Smooth muscle cell (in vitro differentiated cells): ENCODE results near the gene ST6GALNAC4. TPM values are rescaled to one million over a fixed set of nuclear protein-coding genes. Genes with fewer than 3 reads are reported as not detected.

Source experiments
- DNase-seq: peaks from one replicate; lab custom pipeline; 2025; ENCODE audit not compliant: unreplicated experiment; lab: John Stamatoyannopoulos, UW
- H2AFZ ChIP-seq: fragments of 200-600 bp; sonication (generic); 2 replicates; pipeline ENCODE4 v1.6.0; 2016; ENCODE audit warnings: antibody characterized with exemption, low read depth, mild to moderate bottlenecking
- H3F3A ChIP-seq: fragments of 200-600 bp; sonication (generic); 2 replicates; pipeline ENCODE4 v1.6.0; 2017; ENCODE audit warnings: antibody characterized with exemption, low read depth
- H3K27ac ChIP-seq: fragments of 200-600 bp; sonication (generic); 2 replicates; pipeline ENCODE4 v1.5.1; 2016; ENCODE audit warnings: low read depth, mild to moderate bottlenecking
- H3K27me3 ChIP-seq: fragments of 200-600 bp; sonication (generic); 2 replicates; pipeline ENCODE4 v1.6.1; 2016; ENCODE audit warnings: low read depth, mild to moderate bottlenecking
- H3K36me3 ChIP-seq: fragments of 200-600 bp; sonication (generic); 2 replicates; pipeline ENCODE4 v1.5.1; 2016; ENCODE audit warnings: low read depth
- H3K4me1 ChIP-seq: fragments of 200-600 bp; sonication (generic); 2 replicates; pipeline ENCODE4 v1.5.1; 2016; ENCODE audit warnings: low read depth
- H3K4me2 ChIP-seq: fragments of 200-600 bp; sonication (generic); 2 replicates; pipeline ENCODE4 v1.6.0; 2016; ENCODE audit warnings: mild to moderate bottlenecking
- H3K4me3 ChIP-seq: fragments of 200-600 bp; sonication (generic); 2 replicates; pipeline ENCODE4 v1.5.1; 2016; ENCODE audit warnings: mild to moderate bottlenecking
- H3K79me2 ChIP-seq: fragments of 200-600 bp; sonication (generic); 2 replicates; pipeline ENCODE4 v1.6.0; 2016; ENCODE audit warnings: low read depth, mild to moderate bottlenecking
- H3K9ac ChIP-seq: fragments of 200-600 bp; sonication (generic); 2 replicates; pipeline ENCODE4 v1.6.0; 2016; ENCODE audit warnings: low read depth
- H3K9me3 ChIP-seq: fragments of 200-600 bp; sonication (generic); replicated peaks from 2 replicates; pipeline ENCODE4 v1.5.1; 2016; ENCODE audit warnings: low read depth
- H4K20me1 ChIP-seq: fragments of 200-600 bp; sonication (generic); 2 replicates; pipeline ENCODE4 v1.6.0; 2016; ENCODE audit warnings: low read depth
- WGBS: methylation state at CpG from one replicate; pipeline ENCODE4 v1.1.7; 2016; ENCODE audit warnings: low lambda C conversion rate; 5-methylcytosine and 5-hydroxymethylcytosine counted together
- polyA plus RNA-seq: library from polyadenylated mRNA; unstranded; fragments of >200 nt; fragmentation: Nextera tagmentation; extraction: Ambion mirVana; gene quantifications from 2 replicates; pipeline ENCODE4 v1.2.1, GENCODE V29; 2016
- total RNA-seq: library from RNA; depleted of rRNA; stranded (reverse); fragments of >200 nt; gene quantifications from 2 replicates; pipeline ENCODE4 v1.2.3, GENCODE V29; 2014
- TF ChIP-seq, protein P1 (sequence below): fragments of 200-600 bp; sonication (generic); IDR thresholded peaks from 2 replicates; pipeline ENCODE4 v1.5.1; 2017; ENCODE audit warnings: borderline replicate concordance, mild to moderate bottlenecking, antibody characterized with exemption; ENCODE audit not compliant: insufficient read depth, poor library complexity, severe bottlenecking

The ST6GALNAC4 gene
- total and polyA plus RNA-seq, 2 experiments from 2014 or later = 12.1 to 22.5 TPM

DNA sequence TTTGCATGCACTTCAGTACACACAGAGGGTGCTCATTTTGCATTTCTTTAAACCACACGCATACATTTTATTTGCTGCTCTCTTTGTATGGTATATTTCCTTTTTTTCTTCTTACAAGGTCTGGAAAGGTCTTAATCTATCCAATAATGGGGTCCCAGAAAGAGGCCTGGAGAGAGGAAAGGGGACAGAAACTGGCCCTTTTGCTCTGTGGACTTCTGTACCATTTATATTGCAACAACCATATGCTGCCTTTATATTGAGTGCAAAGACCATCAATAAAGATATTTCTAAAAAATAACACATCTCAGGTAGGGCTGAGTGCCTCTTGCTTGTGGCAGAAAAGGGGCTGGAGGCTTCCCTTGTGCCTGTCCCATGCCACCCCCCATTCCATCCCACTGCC is 36.3 kb upstream of the ST6GALNAC4 start:
- Histone ChIP-seq H3K4me3 (no peak overlapping the region), H3K79me2 (peaks cover 63% of the 10 kb centered on the region), H3K9ac (no peak overlapping the region), H3K27ac (no peak overlapping the region), H3F3A (no peaks in the 10 kb centered on the region), H2AFZ (no peak overlapping the region), H3K4me1 (no peaks in the 10 kb centered on the region), H3K4me2 (no peak overlapping the region), H3K27me3 (no peaks in the 10 kb centered on the region), H3K9me3 (no peaks in the 10 kb centered on the region), H4K20me1 (peaks cover 72% of the 10 kb centered on the region), H3K36me3 (no peaks in the 10 kb centered on the region)
- TF ChIP-seq, protein P1, sequence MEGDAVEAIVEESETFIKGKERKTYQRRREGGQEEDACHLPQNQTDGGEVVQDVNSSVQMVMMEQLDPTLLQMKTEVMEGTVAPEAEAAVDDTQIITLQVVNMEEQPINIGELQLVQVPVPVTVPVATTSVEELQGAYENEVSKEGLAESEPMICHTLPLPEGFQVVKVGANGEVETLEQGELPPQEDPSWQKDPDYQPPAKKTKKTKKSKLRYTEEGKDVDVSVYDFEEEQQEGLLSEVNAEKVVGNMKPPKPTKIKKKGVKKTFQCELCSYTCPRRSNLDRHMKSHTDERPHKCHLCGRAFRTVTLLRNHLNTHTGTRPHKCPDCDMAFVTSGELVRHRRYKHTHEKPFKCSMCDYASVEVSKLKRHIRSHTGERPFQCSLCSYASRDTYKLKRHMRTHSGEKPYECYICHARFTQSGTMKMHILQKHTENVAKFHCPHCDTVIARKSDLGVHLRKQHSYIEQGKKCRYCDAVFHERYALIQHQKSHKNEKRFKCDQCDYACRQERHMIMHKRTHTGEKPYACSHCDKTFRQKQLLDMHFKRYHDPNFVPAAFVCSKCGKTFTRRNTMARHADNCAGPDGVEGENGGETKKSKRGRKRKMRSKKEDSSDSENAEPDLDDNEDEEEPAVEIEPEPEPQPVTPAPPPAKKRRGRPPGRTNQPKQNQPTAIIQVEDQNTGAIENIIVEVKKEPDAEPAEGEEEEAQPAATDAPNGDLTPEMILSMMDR = no peak
- DNase-seq = no peak
- WGBS = 96% methylated on average over 1 of the region's 1 CpG

DNA sequence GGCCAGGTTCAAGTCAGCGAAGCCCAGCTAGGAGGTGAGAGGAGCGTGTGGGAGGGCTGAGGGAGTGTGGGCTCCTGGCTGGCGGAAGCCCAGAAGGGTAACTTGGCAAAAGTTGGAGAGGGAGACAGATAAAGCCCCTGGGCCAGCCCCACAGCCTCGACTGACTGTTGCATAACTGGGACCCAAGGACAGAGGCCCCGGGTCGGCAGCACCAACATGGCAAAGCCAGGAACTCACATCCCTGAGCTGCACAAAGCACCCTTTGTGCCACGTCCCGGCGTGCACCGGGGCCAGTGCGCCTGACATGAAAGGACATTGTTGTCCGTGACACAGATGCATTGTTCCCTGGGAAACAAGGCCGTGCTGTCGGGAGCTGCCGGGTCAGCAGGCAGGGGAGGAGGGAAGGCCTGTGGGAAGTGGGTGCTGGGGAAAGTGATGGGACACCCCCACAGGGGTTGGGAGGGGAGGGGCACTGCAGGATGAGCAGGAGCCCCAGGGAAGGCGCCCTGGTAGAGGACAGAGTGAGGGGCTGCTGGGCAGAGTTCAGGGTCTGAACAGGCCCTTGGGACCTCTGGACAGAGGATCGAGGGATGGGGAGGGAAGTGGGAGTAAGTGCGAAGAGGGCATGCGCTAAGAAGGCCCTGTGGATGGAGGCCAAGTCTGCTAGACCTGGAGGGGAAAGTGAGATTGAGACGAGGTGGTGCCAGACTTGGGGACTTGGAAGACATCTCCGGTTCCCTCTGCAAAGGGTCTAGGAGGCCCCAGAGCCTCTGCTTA is 33.9 kb upstream of the ST6GALNAC4 start:
- WGBS = 96% methylated on average over 19 of the region's 21 CpGs
- Histone ChIP-seq H3K9me3 (no peaks in the 10 kb centered on the region), H2AFZ (no peak overlapping the region), H3K27ac (no peak overlapping the region), H3K36me3 (no peaks in the 10 kb centered on the region), H3K4me1 (no peaks in the 10 kb centered on the region), H3K4me2 (no peak overlapping the region), H3K4me3 (no peak overlapping the region), H3K79me2 (peaks cover 38% of the 10 kb centered on the region), H3K9ac (no peak overlapping the region), H3K27me3 (no peaks in the 10 kb centered on the region), H3F3A (no peaks in the 10 kb centered on the region), H4K20me1 (peaks cover 54% of the 10 kb centered on the region)
- DNase-seq = no peak
- TF ChIP-seq, protein P1 = no peak

DNA sequence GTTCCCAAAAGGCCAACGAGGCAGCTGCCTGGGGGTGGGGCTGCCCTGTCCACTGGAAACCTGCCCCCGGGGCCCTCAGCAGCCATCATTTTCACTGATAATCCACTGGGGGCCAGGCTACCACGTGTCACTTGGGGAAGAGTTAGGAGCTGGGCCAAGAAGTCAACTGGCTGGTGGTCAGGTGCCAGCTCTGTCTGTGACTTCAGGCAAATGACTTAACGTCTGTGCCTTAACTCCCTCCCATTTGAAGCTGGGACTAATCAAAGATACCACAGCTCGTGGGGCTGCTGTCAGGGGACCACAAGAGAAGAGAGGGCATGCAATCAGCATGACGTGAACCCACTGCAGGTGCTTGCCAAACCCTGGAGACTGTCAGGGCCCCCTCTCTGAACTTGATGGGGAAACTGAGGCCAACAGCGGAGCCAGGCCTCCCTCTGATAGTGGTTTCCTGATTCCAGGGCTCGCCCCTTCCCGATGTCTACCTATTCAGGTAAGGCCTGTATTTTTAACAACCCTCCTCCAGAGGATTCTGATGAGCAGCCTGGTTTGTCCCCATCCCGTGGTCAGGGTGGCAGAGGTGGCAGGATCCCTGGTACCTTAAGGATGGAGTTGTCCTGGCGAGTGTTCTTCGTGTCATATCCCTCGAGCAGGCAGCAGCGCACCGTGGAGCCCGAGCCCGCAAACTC is 33.1 kb upstream of the ST6GALNAC4 start:
- Histone ChIP-seq H4K20me1 (peaks cover 47% of the 10 kb centered on the region), H3K4me1 (no peaks in the 10 kb centered on the region), H3K4me3 (no peak overlapping the region), H3K27ac (no peak overlapping the region), H3K79me2 (peaks cover 31% of the 10 kb centered on the region), H2AFZ (no peak overlapping the region), H3K27me3 (no peaks in the 10 kb centered on the region), H3K9me3 (no peaks in the 10 kb centered on the region), H3K4me2 (no peak overlapping the region), H3K36me3 (no peaks in the 10 kb centered on the region), H3K9ac (no peak overlapping the region), H3F3A (no peaks in the 10 kb centered on the region)
- TF ChIP-seq, protein P1 = no peak
- DNase-seq = no peak
- WGBS = 91% methylated on average over 17 of the region's 17 CpGs
